CD4-positive, alpha-beta memory T cell (primary cell): Measurements from ENCODE around the gene SLX4IP. TPM values are rescaled to one million over a fixed set of nuclear protein-coding genes. Genes with fewer than 3 reads are reported as not detected.
A peak's percentile ranks its signal among the peaks of the same experiment; 100 is the strongest.

Experiments
- CTCF ChIA-PET: fragments of 350-600 bp; sonication (Branson Sonifier 250); formaldehyde crosslinking; loops from one replicate; lab custom pipeline; 2021; ENCODE audit warnings: inconsistent platforms; ENCODE audit not compliant: partially characterized antibody; lab: Charles Lee
- POLR2A ChIA-PET: fragments of 350-600 bp; sonication (Branson Sonifier 250); formaldehyde crosslinking; loops from one replicate; lab custom pipeline; 2021; ENCODE audit not compliant: partially characterized antibody; lab: Charles Lee
- DNase-seq, 5 donors: peaks; one replicate each; pipeline versions ENCODE4 v3.0.0 to v3.0.0-alpha.2; 2020 to 2022; ENCODE audit warnings: mixed read lengths in 1 of 5
- H3K27ac ChIP-seq: one replicate; pipeline ENCODE4 v1.7.0; 2013; ENCODE audit warnings: low read depth, low read length
- H3K27me3 ChIP-seq: 2 replicates; pipeline ENCODE4 v1.7.0; 2013; ENCODE audit warnings: mild to moderate bottlenecking, low read length, moderate library complexity; ENCODE audit not compliant: insufficient read depth
- H3K36me3 ChIP-seq: 2 replicates; pipeline ENCODE4 v1.7.0; 2013; ENCODE audit warnings: mild to moderate bottlenecking, low read length, moderate library complexity; ENCODE audit not compliant: insufficient read depth
- H3K4me1 ChIP-seq: 2 replicates; pipeline ENCODE4 v1.7.0; 2013; ENCODE audit warnings: mild to moderate bottlenecking, low read length, moderate library complexity; ENCODE audit not compliant: insufficient read depth
- H3K4me3 ChIP-seq, 2 donors: one replicate each; pipeline ENCODE4 v1.7.0; 2013; ENCODE audit warnings: low read length in 2 of 2, mild to moderate bottlenecking in 1 of 2
- H3K9me3 ChIP-seq, 2 donors: one replicate each; pipeline ENCODE4 v1.7.0; 2013; ENCODE audit warnings: low read length in 2 of 2, control low read depth in 1 of 2; ENCODE audit not compliant: control insufficient read depth in 1 of 2
- H3K27ac Mint-ChIP-seq, 7 donors: one replicate each; pipeline ENCODE4 v1.8.0; 2020 to 2021; ENCODE audit warnings: mixed read lengths in 7 of 7, mild to moderate bottlenecking in 6 of 7, inconsistent platforms in 3 of 7, moderate library complexity in 3 of 7
- H3K27me3 Mint-ChIP-seq, 2 donors: one replicate each; pipeline ENCODE4 v1.8.0; 2020 to 2021; ENCODE audit warnings: mixed read lengths in 2 of 2
- H3K36me3 Mint-ChIP-seq, 2 donors: one replicate each; pipeline ENCODE4 v1.8.0; 2020 to 2021; ENCODE audit warnings: mixed read lengths in 2 of 2, inconsistent platforms in 1 of 2, mild to moderate bottlenecking in 1 of 2
- H3K4me1 Mint-ChIP-seq, 4 donors: one replicate each; pipeline ENCODE4 v1.8.0; 2020 to 2021; ENCODE audit warnings: mixed read lengths in 4 of 4, mild to moderate bottlenecking in 1 of 4
- H3K4me3 Mint-ChIP-seq, 8 donors: one replicate each; pipeline ENCODE4 v1.8.0; 2020 to 2021; ENCODE audit warnings: mixed read lengths in 8 of 8, mild to moderate bottlenecking in 7 of 8, moderate library complexity in 6 of 8, inconsistent platforms in 3 of 8
- H3K9me3 Mint-ChIP-seq, 8 donors: one replicate each; pipeline ENCODE4 v1.8.0; 2020 to 2021; ENCODE audit warnings: mixed read lengths in 8 of 8, mild to moderate bottlenecking in 5 of 8, inconsistent platforms in 3 of 8, moderate library complexity in 1 of 8
- intact Hi-C: fragments of 100-400 bp; cut with micrococcal nuclease; formaldehyde crosslinking; loops from one replicate; pipeline ENCODE4 v1.15.1; 2023
- polyA plus RNA-seq, 2 donors: library from polyadenylated mRNA; unstranded; fragments of 300-500 nt; fragmentation: Illumina TruSeq; gene quantifications; one replicate each; pipeline ENCODE4 v1.2.3, GENCODE V29; 2021
- total RNA-seq, 2 experiments: library from RNA; stranded (reverse); gene quantifications; one replicate each; pipeline ENCODE4 v1.2.3, GENCODE V29; 2021

SLX4IP gene
- total and polyA plus RNA-seq, 4 experiments from 2014 or later, result 1.5 to 6.6 (median 4.0) TPM

GRCh38 chr20:10594296-10594868 is 159.3 kb downstream of the SLX4IP start:
- Histone ChIP-seq H3K4me3 (no peak overlapping the region), H3K36me3 (no peaks in the 10 kb centered on the region), H3K27ac (no peak overlapping the region), H3K4me1 (no peaks in the 10 kb centered on the region), H3K27me3 (no peaks in the 10 kb centered on the region), H3K9me3 (no peaks in the 10 kb centered on the region)
- DNase-seq, result no peak
- H3K4me3 Mint-ChIP-seq, result no peak overlapping the region
- H3K4me1 Mint-ChIP-seq, result peaks cover 0 to 4% (median 2%) of the 10 kb centered on the region in 4 donors
- H3K9me3 Mint-ChIP-seq, result no peaks in the 10 kb centered on the region
- no peaks in the 10 kb centered on the region for H3K27me3 Mint-ChIP-seq
- peaks cover 8 to 25% of the 10 kb centered on the region in 2 donors for H3K36me3 Mint-ChIP-seq
- ChIA-PET POLR2A (no interaction called here), CTCF (no interaction called here)
- H3K27ac Mint-ChIP-seq, result no peak overlapping the region
- intact Hi-C loops, result no loop called here

- Histone ChIP-seq H3K4me3 (no peak overlapping the region), H3K27ac (no peak overlapping the region), H3K4me1 (no peaks in the 10 kb centered on the region), H3K36me3 (no peaks in the 10 kb centered on the region), H3K9me3 (no peaks in the 10 kb centered on the region), H3K27me3 (no peaks in the 10 kb centered on the region)
- Mint-ChIP-seq H3K4me3 (no peak overlapping the region), H3K27ac (no peak overlapping the region), H3K27me3 (no peaks in the 10 kb centered on the region), H3K36me3 (peaks cover 10 to 30% of the 10 kb centered on the region in 2 donors), H3K9me3 (no peaks in the 10 kb centered on the region), H3K4me1 (peaks cover 0 to 4% (median 2%) of the 10 kb centered on the region in 4 donors)
- intact Hi-C loops, result no loop called here
- ChIA-PET CTCF (no interaction called here), POLR2A (no interaction called here)
- no peak for DNase-seq
These were observed 160.2 kb downstream of the SLX4IP start for GRCh38 chr20:10595266-10595665.

- H3K27ac ChIP-seq, result no peak overlapping the region
- ChIA-PET POLR2A (no interaction called here), CTCF (no interaction called here)
- no peak for DNase-seq
- H3K36me3 ChIP-seq, result no peaks in the 10 kb centered on the region
- no peaks in the 10 kb centered on the region for H3K9me3 ChIP-seq
- Mint-ChIP-seq H3K27me3 (no peaks in the 10 kb centered on the region), H3K4me3 (no peak overlapping the region), H3K27ac (no peak overlapping the region), H3K36me3 (peaks cover 12 to 37% of the 10 kb centered on the region in 2 donors), H3K4me1 (peaks cover 0 to 3% (median 1%) of the 10 kb centered on the region in 4 donors), H3K9me3 (no peaks in the 10 kb centered on the region)
- no peaks in the 10 kb centered on the region for H3K27me3 ChIP-seq
- no peak overlapping the region for H3K4me3 ChIP-seq
- no peaks in the 10 kb centered on the region for H3K4me1 ChIP-seq
- intact Hi-C loops, result no loop called here
These were observed 160.9 kb downstream of the SLX4IP start for GRCh38 chr20:10595985-10596384.

GRCh38 chr20:10596710-10597121 is 161.6 kb downstream of the SLX4IP start:
- intact Hi-C loops, result no loop called here
- H3K9me3 Mint-ChIP-seq, result no peaks in the 10 kb centered on the region
- POLR2A ChIA-PET, result no interaction called here

GRCh38 chr20:10597637-10598036 is 162.5 kb downstream of the SLX4IP start:
- Histone ChIP-seq H3K27ac (no peak overlapping the region), H3K9me3 (no peaks in the 10 kb centered on the region), H3K4me1 (no peaks in the 10 kb centered on the region), H3K36me3 (no peaks in the 10 kb centered on the region), H3K27me3 (no peaks in the 10 kb centered on the region), H3K4me3 (no peak overlapping the region)
- DNase-seq, result no peak
- Mint-ChIP-seq H3K27ac (no peak overlapping the region), H3K4me3 (no peak overlapping the region), H3K9me3 (no peaks in the 10 kb centered on the region), H3K36me3 (peaks cover 19 to 53% of the 10 kb centered on the region in 2 donors), H3K27me3 (no peaks in the 10 kb centered on the region), H3K4me1 (peaks cover 0 to 3% (median 2%) of the 10 kb centered on the region in 4 donors)
- intact Hi-C loops, result no loop called here
- CTCF ChIA-PET, result no interaction called here
- POLR2A ChIA-PET, result no interaction called here

More at GRCh38 chr20:10596710-10597121, 161.6 kb downstream of the SLX4IP start:
- peaks cover 0 to 3% (median under 1%) of the 10 kb centered on the region in 4 donors for H3K4me1 Mint-ChIP-seq
- H3K36me3 Mint-ChIP-seq, result peaks cover 16 to 44% of the 10 kb centered on the region in 2 donors
- no peak overlapping the region for H3K4me3 ChIP-seq
- no peaks in the 10 kb centered on the region for H3K36me3 ChIP-seq
- no peak overlapping the region for H3K27ac Mint-ChIP-seq
- no peak overlapping the region for H3K27ac ChIP-seq
- no peaks in the 10 kb centered on the region for H3K27me3 Mint-ChIP-seq
- H3K4me1 ChIP-seq, result no peaks in the 10 kb centered on the region
- no peak overlapping the region for H3K4me3 Mint-ChIP-seq
- no peak for DNase-seq
- no peaks in the 10 kb centered on the region for H3K27me3 ChIP-seq
- CTCF ChIA-PET, result no interaction called here
- no peaks in the 10 kb centered on the region for H3K9me3 ChIP-seq

- Mint-ChIP-seq H3K9me3 (no peaks in the 10 kb centered on the region), H3K4me1 (peaks cover 0 to 3% (median under 1%) of the 10 kb centered on the region in 4 donors), H3K27me3 (no peaks in the 10 kb centered on the region), H3K27ac (no peak overlapping the region), H3K36me3 (peaks cover 36 to 64% of the 10 kb centered on the region in 2 donors), H3K4me3 (no peak overlapping the region)
- Histone ChIP-seq H3K4me3 (no peak overlapping the region), H3K4me1 (no peaks in the 10 kb centered on the region), H3K36me3 (no peaks in the 10 kb centered on the region), H3K9me3 (no peaks in the 10 kb centered on the region), H3K27ac (no peak overlapping the region), H3K27me3 (no peaks in the 10 kb centered on the region)
- ChIA-PET CTCF (no interaction called here), POLR2A (no interaction called here)
- DNase-seq, result no peak
- intact Hi-C loops, result no loop called here
These were observed 167.2 kb downstream of the SLX4IP start for GRCh38 chr20:10602221-10602871.

GRCh38 chr20:10603378-10603777 is 168.3 kb downstream of the SLX4IP start:
- intact Hi-C loops, result no loop called here
- no peak for DNase-seq
- Histone ChIP-seq H3K4me3 (no peak overlapping the region), H3K4me1 (no peaks in the 10 kb centered on the region), H3K9me3 (no peaks in the 10 kb centered on the region), H3K27me3 (no peaks in the 10 kb centered on the region), H3K27ac (no peak overlapping the region), H3K36me3 (no peaks in the 10 kb centered on the region)
- ChIA-PET CTCF (no interaction called here), POLR2A (no interaction called here)
- peaks cover 36 to 68% of the 10 kb centered on the region in 2 donors for H3K36me3 Mint-ChIP-seq
- peak overlapping the region in 1 of 7 donors; percentile 15 for H3K27ac Mint-ChIP-seq
- peaks cover 0 to 3% (median under 1%) of the 10 kb centered on the region in 4 donors for H3K4me1 Mint-ChIP-seq
- H3K27me3 Mint-ChIP-seq, result no peaks in the 10 kb centered on the region
- H3K4me3 Mint-ChIP-seq, result no peak overlapping the region
- no peaks in the 10 kb centered on the region for H3K9me3 Mint-ChIP-seq
